A549 (cell line): ENCODE measurements around the gene TRMO.

Experiments used
- BHLHE40 ChIP-seq: IDR thresholded peaks from 2 replicates; pipeline ENCODE4 v1.6.1; 2012; ENCODE audit warnings: low read depth, low read length, inconsistent platforms
- EP300 ChIP-seq, 2 experiments: fragments of >200 bp; sonication (Bioruptor Twin); formaldehyde crosslinking; IDR thresholded peaks; 2 replicates in 1 of 2; 3 replicates in 1 of 2; pipeline ENCODE4 v1.6.1; 2016 to 2017
- RAD21 ChIP-seq, 2 experiments: fragments of >200 bp in 1 of 2; sonication (Bioruptor Twin) in 1 of 2; formaldehyde crosslinking in 1 of 2; IDR thresholded peaks in 1 of 2; conservative IDR thresholded peaks in 1 of 2; 2 replicates in 1 of 2; 3 replicates in 1 of 2; pipeline ENCODE4 v1.6.1; 2012 to 2018; ENCODE audit warnings: inconsistent platforms in 1 of 2
- RCOR1 ChIP-seq: fragments of 150-350 bp; IDR thresholded peaks from 2 replicates; pipeline ENCODE4 v1.6.1; 2014; ENCODE audit warnings: antibody characterized with exemption, low read length, low read depth
- REST ChIP-seq: fragments of 200-600 bp; sonication (generic); IDR thresholded peaks from 2 replicates; pipeline ENCODE4 v1.6.1; 2016; ENCODE audit warnings: antibody characterized with exemption, mild to moderate bottlenecking, moderate library complexity
- SMC3 ChIP-seq: fragments of >200 bp; sonication (Bioruptor Twin); formaldehyde crosslinking; IDR thresholded peaks from 3 replicates; pipeline ENCODE4 v1.6.1; 2018; ENCODE audit warnings: inconsistent platforms
- ZFP36 ChIP-seq: fragments of 450-650 bp; IDR thresholded peaks from 2 replicates; pipeline ENCODE4 v1.6.1; 2014; ENCODE audit warnings: borderline replicate concordance; ENCODE audit not compliant: partially characterized antibody
- TF ChIP-seq, protein P1 (sequence below): fragments of >200 bp; sonication (Bioruptor Twin); formaldehyde crosslinking; IDR thresholded peaks from 3 replicates; pipeline ENCODE4 v1.5.1; 2016
- TF ChIP-seq, protein P2 (sequence below): IDR thresholded peaks from 2 replicates; pipeline ENCODE4 v1.6.1; 2012
- TF ChIP-seq, protein P3 (sequence below): fragments of 450-650 bp; IDR thresholded peaks from 2 replicates; pipeline ENCODE4 v1.6.1; 2014; ENCODE audit warnings: antibody characterized with exemption

GRCh38 chr9:97933297-97933998, 11.1 kb upstream of the TRMO start:
- TF ChIP-seq, protein P1, sequence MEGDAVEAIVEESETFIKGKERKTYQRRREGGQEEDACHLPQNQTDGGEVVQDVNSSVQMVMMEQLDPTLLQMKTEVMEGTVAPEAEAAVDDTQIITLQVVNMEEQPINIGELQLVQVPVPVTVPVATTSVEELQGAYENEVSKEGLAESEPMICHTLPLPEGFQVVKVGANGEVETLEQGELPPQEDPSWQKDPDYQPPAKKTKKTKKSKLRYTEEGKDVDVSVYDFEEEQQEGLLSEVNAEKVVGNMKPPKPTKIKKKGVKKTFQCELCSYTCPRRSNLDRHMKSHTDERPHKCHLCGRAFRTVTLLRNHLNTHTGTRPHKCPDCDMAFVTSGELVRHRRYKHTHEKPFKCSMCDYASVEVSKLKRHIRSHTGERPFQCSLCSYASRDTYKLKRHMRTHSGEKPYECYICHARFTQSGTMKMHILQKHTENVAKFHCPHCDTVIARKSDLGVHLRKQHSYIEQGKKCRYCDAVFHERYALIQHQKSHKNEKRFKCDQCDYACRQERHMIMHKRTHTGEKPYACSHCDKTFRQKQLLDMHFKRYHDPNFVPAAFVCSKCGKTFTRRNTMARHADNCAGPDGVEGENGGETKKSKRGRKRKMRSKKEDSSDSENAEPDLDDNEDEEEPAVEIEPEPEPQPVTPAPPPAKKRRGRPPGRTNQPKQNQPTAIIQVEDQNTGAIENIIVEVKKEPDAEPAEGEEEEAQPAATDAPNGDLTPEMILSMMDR: no peak
- TF ChIP-seq ZFP36: no peak
- TF ChIP-seq RAD21 (conservative IDR thresholded peaks at IDR 0.05 in 1 of 2, IDR thresholded peaks at IDR 0.05 in 1 of 2): no peak
- TF ChIP-seq RCOR1: no peak
- TF ChIP-seq, protein P2, sequence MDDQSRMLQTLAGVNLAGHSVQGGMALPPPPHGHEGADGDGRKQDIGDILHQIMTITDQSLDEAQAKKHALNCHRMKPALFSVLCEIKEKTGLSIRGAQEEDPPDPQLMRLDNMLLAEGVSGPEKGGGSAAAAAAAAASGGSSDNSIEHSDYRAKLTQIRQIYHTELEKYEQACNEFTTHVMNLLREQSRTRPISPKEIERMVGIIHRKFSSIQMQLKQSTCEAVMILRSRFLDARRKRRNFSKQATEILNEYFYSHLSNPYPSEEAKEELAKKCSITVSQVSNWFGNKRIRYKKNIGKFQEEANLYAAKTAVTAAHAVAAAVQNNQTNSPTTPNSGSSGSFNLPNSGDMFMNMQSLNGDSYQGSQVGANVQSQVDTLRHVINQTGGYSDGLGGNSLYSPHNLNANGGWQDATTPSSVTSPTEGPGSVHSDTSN: no peak
- no peak for TF ChIP-seq BHLHE40
- TF ChIP-seq, protein P3, sequence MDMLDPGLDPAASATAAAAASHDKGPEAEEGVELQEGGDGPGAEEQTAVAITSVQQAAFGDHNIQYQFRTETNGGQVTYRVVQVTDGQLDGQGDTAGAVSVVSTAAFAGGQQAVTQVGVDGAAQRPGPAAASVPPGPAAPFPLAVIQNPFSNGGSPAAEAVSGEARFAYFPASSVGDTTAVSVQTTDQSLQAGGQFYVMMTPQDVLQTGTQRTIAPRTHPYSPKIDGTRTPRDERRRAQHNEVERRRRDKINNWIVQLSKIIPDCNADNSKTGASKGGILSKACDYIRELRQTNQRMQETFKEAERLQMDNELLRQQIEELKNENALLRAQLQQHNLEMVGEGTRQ: no peak
- no peak for TF ChIP-seq SMC3
- no peak for TF ChIP-seq REST
- no peak for TF ChIP-seq EP300 (IDR thresholded peaks at IDR 0.05)
